OCI-LY7 (cell line): ENCODE data around the gene FST. TPM values are rescaled to one million over a fixed set of nuclear protein-coding genes. Genes with fewer than 3 reads are reported as not detected.
A peak's percentile ranks its signal among the peaks of the same experiment; 100 is the strongest.

Experiments used
- Bru-seq: library from RNA; stranded (reverse); fragments of 400-500 nt; gene quantifications from one replicate; lab custom pipeline; 2021; lab: Mats Ljungman, UMichigan
- BruChase-seq, 2 experiments: library from RNA; stranded (reverse); fragments of 400-500 nt; gene quantifications; one replicate each; lab custom pipeline; 2021; lab: Mats Ljungman, UMichigan
- BruUV-seq: library from RNA; stranded (reverse); fragments of 400-500 nt; replicated peaks from 2 replicates; lab custom pipeline; 2021; lab: Mats Ljungman, UMichigan
- CTCF ChIA-PET: fragments of 300-600 bp; sonication (Branson Sonifier 250); formaldehyde crosslinking; loops from one replicate; lab custom pipeline; 2022; ENCODE audit warnings: antibody characterized with exemption; ENCODE audit not compliant: unreplicated experiment; lab: Charles Lee
- POLR2A ChIA-PET: fragments of 300-600 bp; sonication (Branson Sonifier 250); formaldehyde crosslinking; loops from one replicate; lab custom pipeline; 2022; ENCODE audit warnings: antibody characterized with exemption; lab: Charles Lee
- DNase-seq: peaks from one replicate; pipeline ENCODE4 v3.0.0-alpha.2; 2015; ENCODE audit warnings: low spot score
- H2AFZ ChIP-seq: fragments of 200-600 bp; sonication (generic), shearing (Covaris generic); 2 replicates; pipeline ENCODE4 v1.6.1; 2014; ENCODE audit warnings: mild to moderate bottlenecking, antibody characterized with exemption, low read length, moderate library complexity
- H3K27ac ChIP-seq: fragments of 200-600 bp; sonication (generic); 2 replicates; pipeline ENCODE4 v1.5.1; 2014; ENCODE audit warnings: mixed run types, low read depth, mild to moderate bottlenecking, moderate library complexity, low read length, inconsistent platforms; ENCODE audit not compliant: poor library complexity, severe bottlenecking
- H3K36me3 ChIP-seq: fragments of 200-600 bp; sonication (generic); 2 replicates; pipeline ENCODE4 v1.6.1; 2014; ENCODE audit warnings: mild to moderate bottlenecking, antibody characterized with exemption, low read length, moderate library complexity, mixed read lengths; ENCODE audit not compliant: insufficient read depth
- H3K4me1 ChIP-seq: fragments of 200-600 bp; sonication (generic); 2 replicates; pipeline ENCODE4 v1.5.1; 2014; ENCODE audit warnings: mild to moderate bottlenecking, low read length; ENCODE audit not compliant: insufficient read depth, poor library complexity, severe bottlenecking
- H3K4me2 ChIP-seq: fragments of 200-600 bp; sonication (generic); 2 replicates; pipeline ENCODE4 v1.6.1; 2014; ENCODE audit warnings: mild to moderate bottlenecking, low read length
- H3K4me3 ChIP-seq: fragments of 200-600 bp; sonication (generic); 2 replicates; pipeline ENCODE4 v1.5.1; 2014; ENCODE audit warnings: mild to moderate bottlenecking, low read depth, low read length; ENCODE audit not compliant: poor library complexity, severe bottlenecking
- H3K79me2 ChIP-seq: fragments of 200-600 bp; sonication (generic); 2 replicates; pipeline ENCODE4 v1.6.1; 2016; ENCODE audit warnings: low read depth, mild to moderate bottlenecking, low read length, moderate library complexity, mixed read lengths; ENCODE audit not compliant: insufficient read depth
- H3K9me2 ChIP-seq: fragments of 200-600 bp; sonication (generic); 2 replicates; pipeline ENCODE4 v1.6.1; 2016; ENCODE audit warnings: mild to moderate bottlenecking, low read length, mixed read lengths; ENCODE audit not compliant: insufficient read depth
- H3K9me3 ChIP-seq: fragments of 200-600 bp; sonication (generic); 2 replicates; pipeline ENCODE4 v1.6.1; 2014; ENCODE audit warnings: mild to moderate bottlenecking, mixed run types, low read length, mixed read lengths
- H4K20me1 ChIP-seq: fragments of 200-600 bp; sonication (generic); 2 replicates; pipeline ENCODE4 v1.6.1; 2014; ENCODE audit warnings: mild to moderate bottlenecking, antibody characterized with exemption, low read length, moderate library complexity, mixed read lengths; ENCODE audit not compliant: insufficient read depth
- CTCF ChIP-seq: fragments of 200-600 bp; sonication (generic); conservative IDR thresholded peaks from 2 replicates; pipeline ENCODE4 v1.5.1; 2014; ENCODE audit warnings: mild to moderate bottlenecking, antibody characterized with exemption, low read length, moderate library complexity, mixed read lengths
- EZH2phosphoT487 ChIP-seq: fragments of 200-600 bp; sonication (generic); IDR thresholded peaks from 2 replicates; pipeline ENCODE4 v1.6.1; 2018; ENCODE audit warnings: low read depth, borderline replicate concordance, mild to moderate bottlenecking, mixed run types, antibody characterized with exemption, low read length, moderate library complexity, mixed read lengths
- intact Hi-C: fragments of 100-400 bp; cut with micrococcal nuclease; formaldehyde crosslinking; loops from one replicate; pipeline ENCODE4 v1.10.0; 2022; ENCODE audit not compliant: unreplicated experiment
- long read RNA-seq: library from polyadenylated mRNA; stranded (forward); transcript quantifications from one replicate; pipeline ENCODE4 v2.0.0, GENCODE V29; 2022
- total RNA-seq, 2 experiments: library from RNA; depleted of rRNA in 1 of 2; stranded (reverse); fragments of >200 nt in 1 of 2; shearing (Covaris generic) in 1 of 2; gene quantifications; 2 replicates each; pipeline ENCODE4 v1.2.3, GENCODE V29; 2014 to 2022

The FST gene
- total RNA-seq (2014; rRNA removed; shearing (Covaris generic)) (not detected in 2 replicates), total RNA-seq (2022) (0.57 TPM in 1 of 2 replicates, not detected in the other), Bru-seq, nascent RNA (not detected), BruChase-seq, experiment 1, labeled RNA remaining after a 6-hour chase (not detected), BruChase-seq, experiment 2, labeled RNA remaining after a 2-hour chase (not detected)
- long read RNA-seq = 0 reads

- Histone ChIP-seq H3K4me2 (peak within 1 kb of the TSS; percentile 77), H3K36me3 (no peaks in the 10 kb centered on the region), H3K27ac (no peak within 1 kb of the TSS), H3K9me2 (no peaks in the 10 kb centered on the region), H3K4me1 (peaks cover 6% of the 10 kb centered on the region), H3K9me3 (no peaks in the 10 kb centered on the region), H3K4me3 (peak within 1 kb of the TSS; percentile 52), H2AFZ (peak within 1 kb of the TSS; percentile 16; the same call in 1 of the 2 replicates), H4K20me1 (no peaks in the 10 kb centered on the region), H3K79me2 (no peaks in the 10 kb centered on the region)
- no peak for DNase-seq
- intact Hi-C loops = loop anchor here (10.0 kb wide), 1 partner anchor 174 kb away; no protein-coding TSS in a partner anchor
- BruUV-seq = no TSS peak
- TF ChIP-seq EZH2phosphoT487 (no peak), CTCF (no peak)
- ChIA-PET CTCF (no interaction called here), POLR2A (interaction anchor here (0.6 to 1.2 kb wide), 5 partner anchors 12 to 1049 kb away, joined by 3 to 5 read pairs (median 3); no protein-coding TSS in a partner anchor)
Measured at GRCh38 chr5:53480416-53481158, at the start of gene FST. TSS of gene FST (plus strand) at chr5:53480629. CDS start at chr5:53480792, 163 bp downstream.

- Histone ChIP-seq H3K36me3 (no peaks in the 10 kb centered on the region), H3K79me2 (no peaks in the 10 kb centered on the region), H3K9me3 (no peaks in the 10 kb centered on the region), H3K27ac (no peak overlapping the region), H3K9me2 (no peaks in the 10 kb centered on the region), H3K4me3 (no peak overlapping the region), H3K4me2 (no peak overlapping the region), H4K20me1 (no peaks in the 10 kb centered on the region), H3K4me1 (no peaks in the 10 kb centered on the region), H2AFZ (no peak overlapping the region)
- BruUV-seq = no TSS peak
- ChIA-PET CTCF (no interaction called here), POLR2A (no interaction called here)
- DNase-seq = no peak
- intact Hi-C loops = no loop called here
- TF ChIP-seq EZH2phosphoT487 (no peak), CTCF (no peak)
Measured at GRCh38 chr5:53431665-53432064, 48.8 kb upstream of the FST start.
